Endothelial cell of umbilical vein (primary cell): Measurements from ENCODE around the gene CST3. TPM values are rescaled to one million over a fixed set of nuclear protein-coding genes. Genes with fewer than 3 reads are reported as not detected.
"Not testable (repeated sequence)": the region's sequence is repeated elsewhere in the genome, so short reads cannot be mapped to it uniquely, and the experiment has no call there.

Experiments
- BruUV-seq: library from RNA; stranded (reverse); fragments of 400-500 nt; replicated peaks from 2 replicates; lab custom pipeline; 2021; lab: Mats Ljungman, UMichigan
- CTCF ChIA-PET: fragments of 300-600, 350-600 bp; sonication (Branson Sonifier 250); formaldehyde crosslinking; loops from one replicate; lab custom pipeline; 2021; ENCODE audit warnings: antibody characterized with exemption, inconsistent platforms; lab: Charles Lee
- POLR2A ChIA-PET: fragments of 300-600, 350-600 bp; sonication (Branson Sonifier 250); formaldehyde crosslinking; loops from one replicate; lab custom pipeline; 2021; ENCODE audit warnings: antibody characterized with exemption, inconsistent platforms; lab: Charles Lee
- DNase-seq: peaks from one replicate; pipeline ENCODE4 v3.0.0-alpha.2; 2011; ENCODE audit warnings: low read depth, low spot score
- FAIRE-seq: peaks from 2 replicates; lab custom pipeline; 2011; peaks lifted over from hg19 to GRCh38; lab: Jason Lieb, UNC
- H2AFZ ChIP-seq: 2 replicates; pipeline ENCODE4 v1.6.0; 2012; ENCODE audit warnings: low read depth, low read length, control low read depth, inconsistent platforms
- H3K27ac ChIP-seq: 2 replicates; pipeline ENCODE4 v1.5.1; 2011; ENCODE audit warnings: low read depth, mild to moderate bottlenecking, control low read depth, low read length, moderate library complexity; ENCODE audit not compliant: insufficient read depth
- H3K27me3 ChIP-seq, 2 experiments: 2 replicates each; pipeline versions ENCODE4 v1.6.0 to v1.6.1; 2011; ENCODE audit warnings: low read length in 2 of 2, mixed read lengths in 1 of 2; ENCODE audit not compliant: control insufficient read depth in 2 of 2, insufficient read depth in 2 of 2
- H3K36me3 ChIP-seq, 2 experiments: 2 replicates in 1 of 2; 3 replicates in 1 of 2; pipeline ENCODE4 v1.5.1; 2011; ENCODE audit warnings: low read length in 2 of 2, mild to moderate bottlenecking in 1 of 2, moderate library complexity in 1 of 2; ENCODE audit not compliant: control insufficient read depth in 2 of 2, insufficient read depth in 2 of 2; ENCODE audit errors: extremely low read depth in 1 of 2
- H3K4me1 ChIP-seq: 3 replicates; pipeline ENCODE4 v1.5.1; 2011; ENCODE audit warnings: mild to moderate bottlenecking, low read length; ENCODE audit not compliant: control insufficient read depth, insufficient read depth; ENCODE audit errors: extremely low read depth
- H3K4me2 ChIP-seq: 2 replicates; pipeline ENCODE4 v1.6.1; 2011; ENCODE audit warnings: low read length, control low read depth, mixed read lengths; ENCODE audit not compliant: insufficient read depth
- H3K4me3 ChIP-seq, 3 experiments: fragments of 200-600 bp in 1 of 3; sonication (generic), shearing (Covaris generic) in 1 of 3; replicated peaks in 1 of 3; 2 replicates each; pipeline ENCODE4 v1.5.1; 2011 to 2016; ENCODE audit warnings: control low read depth in 3 of 3, low read length in 3 of 3, mild to moderate bottlenecking in 2 of 3, inconsistent platforms in 1 of 3, low read depth in 1 of 3, moderate library complexity in 1 of 3; ENCODE audit not compliant: insufficient read depth in 1 of 3
- H3K79me2 ChIP-seq: 2 replicates; pipeline ENCODE4 v1.6.0; 2012; ENCODE audit warnings: low read length, inconsistent platforms; ENCODE audit not compliant: control insufficient read depth, insufficient read depth
- H3K9ac ChIP-seq: replicated peaks from 2 replicates; pipeline ENCODE3; 2011; ENCODE audit warnings: low read length, control low read depth; ENCODE audit not compliant: insufficient read depth; ENCODE audit errors: extremely low read depth
- H3K9me1 ChIP-seq: replicated peaks from 3 replicates; pipeline ENCODE4 v1.6.0; 2011; ENCODE audit warnings: mild to moderate bottlenecking, low read length; ENCODE audit not compliant: control insufficient read depth, insufficient read depth; ENCODE audit errors: extremely low read depth
- H3K9me3 ChIP-seq: replicated peaks from 2 replicates; pipeline ENCODE4 v1.5.1; 2012; ENCODE audit warnings: low read length, inconsistent platforms; ENCODE audit not compliant: control insufficient read depth, insufficient read depth
- H4K20me1 ChIP-seq: replicated peaks from 2 replicates; pipeline ENCODE3; 2011; ENCODE audit warnings: mild to moderate bottlenecking, low read length; ENCODE audit not compliant: control insufficient read depth, insufficient read depth; ENCODE audit errors: extremely low read depth
- EZH2 ChIP-seq: IDR thresholded peaks from 2 replicates; pipeline ENCODE4 v1.6.1; 2012; ENCODE audit warnings: borderline replicate concordance, low read depth, mild to moderate bottlenecking, moderate library complexity, low read length, inconsistent platforms; ENCODE audit not compliant: severe bottlenecking
- GATA2 ChIP-seq: IDR thresholded peaks from 2 replicates; pipeline ENCODE4 v1.7.0; 2011; ENCODE audit warnings: low read depth, mild to moderate bottlenecking, moderate library complexity, mixed read lengths, low read length; ENCODE audit not compliant: insufficient read length, insufficient read depth
- JUN ChIP-seq: IDR thresholded peaks from 2 replicates; pipeline ENCODE4 v1.6.1; 2011; ENCODE audit warnings: borderline replicate concordance, low read depth; ENCODE audit not compliant: insufficient read length, insufficient read depth
- MAX ChIP-seq: IDR thresholded peaks from 2 replicates; pipeline ENCODE4 v1.6.1; 2011; ENCODE audit not compliant: insufficient read depth, insufficient read length
- dilution Hi-C: fragments of 300-500 bp; cut with MboI; formaldehyde crosslinking; loops from one replicate; pipeline ENCODE4 v1.15.0; 2019; ENCODE audit warnings: low sequenced_read_pairs; ENCODE audit not compliant: extremely low pct_ligation_motif_present
- intact Hi-C: fragments of 100-400 bp; cut with micrococcal nuclease; formaldehyde crosslinking; loops from one replicate; pipeline ENCODE4 v1.10.0; 2022
- polyA plus RNA-seq, 4 experiments: library from polyadenylated mRNA; depleted of rRNA in 3 of 4; stranded (reverse) in 3 of 4; unstranded in 1 of 4; fragments of >200 nt; gene quantifications; 2 replicates each; pipeline versions ENCODE4 v1.2.1 to v1.2.3, GENCODE V29; 2011 to 2012; ENCODE audit warnings: missing spikeins in 1 of 4
- total RNA-seq: library from RNA; stranded (reverse); gene quantifications from 2 replicates; pipeline ENCODE4 v1.2.3, GENCODE V29; 2021

The CST3 gene
- total and polyA plus RNA-seq, 2 donors (not counting 3 experiments of a cell fraction or from before 2014, with no cell fraction given): 251 to 479 TPM

GRCh38 chr20:23620670-23621386 is 16.9 kb downstream of the CST3 start:
- H4K20me1 ChIP-seq, H3K9ac ChIP-seq, H2AFZ ChIP-seq, H3K9me3 ChIP-seq, DNase-seq, H3K27me3 ChIP-seq, BruUV-seq, H3K79me2 ChIP-seq, FAIRE-seq, dilution Hi-C loops, H3K9me1 ChIP-seq, POLR2A ChIA-PET, H3K4me2 ChIP-seq, intact Hi-C loops, H3K4me3 ChIP-seq, H3K4me1 ChIP-seq, H3K36me3 ChIP-seq, H3K27ac ChIP-seq: not testable (repeated sequence)
- CTCF ChIA-PET: interaction anchor here (1.1 kb wide), 1 partner anchor 14 kb away, joined by 4 read pairs; no protein-coding TSS in a partner anchor

GRCh38 chr20:23614163-23614562 is 23.6 kb downstream of the CST3 start:
- TF ChIP-seq GATA2 (no peak), MAX (no peak), JUN (no peak), EZH2 (no peak)
- no peaks in the 10 kb centered on the region for H3K36me3 ChIP-seq
- no peaks in the 10 kb centered on the region for H3K4me1 ChIP-seq
- no peak overlapping the region for H3K9ac ChIP-seq
- no peak overlapping the region for H3K4me3 ChIP-seq
- no peak overlapping the region for H3K4me2 ChIP-seq
- no TSS peak for BruUV-seq
- no peak overlapping the region for H3K27ac ChIP-seq
- H3K9me1 ChIP-seq: no peaks in the 10 kb centered on the region
- CTCF ChIA-PET: no interaction called here
- DNase-seq: no peak
- H4K20me1 ChIP-seq: no peaks in the 10 kb centered on the region
- H3K79me2 ChIP-seq: no peaks in the 10 kb centered on the region
- dilution Hi-C loops: no loop called here
- no peak for FAIRE-seq
- peaks cover 2 to 8% of the 10 kb centered on the region in 2 experiments for H3K27me3 ChIP-seq
- intact Hi-C loops: no loop called here
- no peak overlapping the region for H2AFZ ChIP-seq
- POLR2A ChIA-PET: no interaction called here
- no peaks in the 10 kb centered on the region for H3K9me3 ChIP-seq
